ENCODE data around the gene RAB40B.

DNA sequence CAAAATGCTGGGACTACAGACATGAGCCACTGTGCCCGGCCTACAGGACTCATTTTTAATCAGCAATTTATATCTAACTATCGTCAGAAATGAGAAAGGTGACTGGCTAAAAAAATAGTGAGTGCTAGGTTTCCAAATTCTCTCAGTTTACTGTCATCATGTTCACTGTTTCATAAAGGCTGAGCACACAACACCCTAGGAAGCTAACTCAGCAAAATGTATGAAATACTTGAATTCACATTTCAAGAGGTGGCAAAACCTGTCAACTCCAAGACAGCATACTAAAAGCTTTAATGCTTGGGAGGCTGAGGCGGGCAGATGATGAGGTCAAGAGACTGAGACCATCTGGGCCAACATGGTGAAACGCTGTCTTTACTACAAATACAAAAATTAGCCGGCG, 67.0 kb downstream of the RAB40B start:
- TF ChIP-seq EZH2 (optimal IDR thresholded peaks at IDR 0.05; ENCODE audit: low read depth, low read length) = no peak
- TF ChIP-seq, protein P1, sequence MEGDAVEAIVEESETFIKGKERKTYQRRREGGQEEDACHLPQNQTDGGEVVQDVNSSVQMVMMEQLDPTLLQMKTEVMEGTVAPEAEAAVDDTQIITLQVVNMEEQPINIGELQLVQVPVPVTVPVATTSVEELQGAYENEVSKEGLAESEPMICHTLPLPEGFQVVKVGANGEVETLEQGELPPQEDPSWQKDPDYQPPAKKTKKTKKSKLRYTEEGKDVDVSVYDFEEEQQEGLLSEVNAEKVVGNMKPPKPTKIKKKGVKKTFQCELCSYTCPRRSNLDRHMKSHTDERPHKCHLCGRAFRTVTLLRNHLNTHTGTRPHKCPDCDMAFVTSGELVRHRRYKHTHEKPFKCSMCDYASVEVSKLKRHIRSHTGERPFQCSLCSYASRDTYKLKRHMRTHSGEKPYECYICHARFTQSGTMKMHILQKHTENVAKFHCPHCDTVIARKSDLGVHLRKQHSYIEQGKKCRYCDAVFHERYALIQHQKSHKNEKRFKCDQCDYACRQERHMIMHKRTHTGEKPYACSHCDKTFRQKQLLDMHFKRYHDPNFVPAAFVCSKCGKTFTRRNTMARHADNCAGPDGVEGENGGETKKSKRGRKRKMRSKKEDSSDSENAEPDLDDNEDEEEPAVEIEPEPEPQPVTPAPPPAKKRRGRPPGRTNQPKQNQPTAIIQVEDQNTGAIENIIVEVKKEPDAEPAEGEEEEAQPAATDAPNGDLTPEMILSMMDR (IDR thresholded peaks at IDR 0.05; ENCODE audit: low read length) = no peak
